HEK293 (cell line): ENCODE data around the gene PRR5.
"Not testable (repeated sequence)": the region's sequence is repeated elsewhere in the genome, so short reads cannot be mapped to it uniquely, and the experiment has no call there.

ENCODE experiments used
- CTCF ChIA-PET: fragments of 350-600 bp; formaldehyde crosslinking; extraction: SDS; loops from one replicate; lab custom pipeline; 2021; ENCODE audit warnings: antibody characterized with exemption; lab: Yijun Ruan, JAX
- POLR2A ChIA-PET: fragments of 300-600 bp; formaldehyde crosslinking; extraction: SDS; loops from one replicate; lab custom pipeline; 2020; ENCODE audit warnings: antibody characterized with exemption, inconsistent platforms; lab: Yijun Ruan, JAX
- H3K27ac ChIP-seq: fragments of 200-500 bp; sonication (Bioruptor generic); 2 replicates; pipeline ENCODE4 v1.5.1; 2014; ENCODE audit warnings: low read depth, low read length, control low read depth, inconsistent platforms; ENCODE audit errors: extremely low read depth
- H3K36me3 ChIP-seq, 2 experiments: fragments of 200-500 bp in 1 of 2; sonication (Bioruptor generic) in 1 of 2; 1 replicate in 1 of 2; 2 replicates in 1 of 2; pipeline ENCODE4 v1.5.1; 2014 to 2017; ENCODE audit warnings: inconsistent platforms in 2 of 2, low read length in 2 of 2; ENCODE audit not compliant: control insufficient read depth in 2 of 2, insufficient read depth in 1 of 2
- H3K4me1 ChIP-seq: fragments of 200-500 bp; sonication (Bioruptor generic); 2 replicates; pipeline ENCODE4 v1.5.1; 2014; ENCODE audit warnings: mild to moderate bottlenecking, low read length, inconsistent platforms; ENCODE audit not compliant: control insufficient read depth, insufficient read depth
- H3K4me3 ChIP-seq: 2 replicates; pipeline ENCODE4 v1.5.1; 2011; ENCODE audit warnings: low read depth, mild to moderate bottlenecking, control low read depth, low read length, moderate library complexity
- H3K9me3 ChIP-seq: fragments of 200-500 bp; sonication (Bioruptor generic); 2 replicates; pipeline ENCODE4 v1.5.1; 2014; ENCODE audit warnings: low read depth, low read length, inconsistent platforms; ENCODE audit not compliant: control insufficient read depth, insufficient read depth
- EGR2 ChIP-seq: fragments of 450-650 bp; formaldehyde crosslinking; IDR thresholded peaks from 2 replicates; pipeline ENCODE4 v1.5.1; 2016; ENCODE audit warnings: low read depth, missing biosample characterization, missing genetic modification characterization
- KLF16 ChIP-seq: fragments of 450-650 bp; formaldehyde crosslinking; IDR thresholded peaks from 2 replicates; pipeline ENCODE4 v1.5.1; 2017; ENCODE audit warnings: missing biosample characterization, missing genetic modification characterization
- PRDM1 ChIP-seq: fragments of 450-650 bp; formaldehyde crosslinking; IDR thresholded peaks from 2 replicates; pipeline ENCODE4; 2016; ENCODE audit warnings: missing biosample characterization, missing genetic modification characterization
- SCRT2 ChIP-seq: fragments of 450-650 bp; formaldehyde crosslinking; IDR thresholded peaks from 2 replicates; pipeline ENCODE4 v1.5.1; 2016; ENCODE audit warnings: missing biosample characterization, missing genetic modification characterization
- WT1 ChIP-seq: fragments of 450-650 bp; formaldehyde crosslinking; IDR thresholded peaks from 2 replicates; pipeline ENCODE4 v1.5.1; 2016; ENCODE audit warnings: missing biosample characterization, missing genetic modification characterization
- ZBTB8A ChIP-seq: fragments of 450-650 bp; formaldehyde crosslinking; IDR thresholded peaks from 2 replicates; pipeline ENCODE4 v1.5.1; 2016; ENCODE audit warnings: missing biosample characterization, missing genetic modification characterization
- ZIC2 ChIP-seq: fragments of 450-650 bp; formaldehyde crosslinking; IDR thresholded peaks from 2 replicates; pipeline ENCODE4 v1.5.1; 2016; ENCODE audit warnings: missing biosample characterization, missing genetic modification characterization
- ZNF10 ChIP-seq: fragments of 450-650 bp; formaldehyde crosslinking; IDR thresholded peaks from 2 replicates; pipeline ENCODE4 v1.5.1; 2017; ENCODE audit warnings: missing biosample characterization, missing genetic modification characterization
- ZNF132 ChIP-seq: fragments of 450-650 bp; formaldehyde crosslinking; IDR thresholded peaks from 2 replicates; pipeline ENCODE4 v1.5.1; 2017; ENCODE audit warnings: missing biosample characterization, missing genetic modification characterization, borderline replicate concordance
- ZNF133 ChIP-seq: fragments of 450-650 bp; formaldehyde crosslinking; IDR thresholded peaks from 2 replicates; pipeline ENCODE4 v1.5.1; 2016; ENCODE audit warnings: missing biosample characterization, missing genetic modification characterization
- ZNF184 ChIP-seq: fragments of 450-650 bp; IDR thresholded peaks from 2 replicates; pipeline ENCODE4 v1.5.1; 2018; ENCODE audit warnings: missing biosample characterization, mild to moderate bottlenecking, missing genetic modification characterization
- ZNF2 ChIP-seq: fragments of 450-650 bp; formaldehyde crosslinking; IDR thresholded peaks from 2 replicates; pipeline ENCODE4 v1.5.1; 2016; ENCODE audit warnings: missing biosample characterization, missing genetic modification characterization
- ZNF214 ChIP-seq: fragments of 450-650 bp; formaldehyde crosslinking; IDR thresholded peaks from 2 replicates; pipeline ENCODE4 v1.5.1; 2017; ENCODE audit warnings: missing biosample characterization, mild to moderate bottlenecking, missing genetic modification characterization, borderline replicate concordance
- ZNF248 ChIP-seq: fragments of 450-650 bp; formaldehyde crosslinking; IDR thresholded peaks from 2 replicates; pipeline ENCODE4 v1.5.1; 2017; ENCODE audit warnings: missing biosample characterization, missing genetic modification characterization
- ZNF266 ChIP-seq: fragments of 450-650 bp; formaldehyde crosslinking; IDR thresholded peaks from 2 replicates; pipeline ENCODE4 v1.5.1; 2016; ENCODE audit warnings: missing biosample characterization, missing genetic modification characterization, low read depth
- ZNF521 ChIP-seq: fragments of 450-650 bp; formaldehyde crosslinking; IDR thresholded peaks from 2 replicates; pipeline ENCODE4 v1.5.1; 2017; ENCODE audit warnings: missing biosample characterization, mild to moderate bottlenecking, missing genetic modification characterization
- ZNF544 ChIP-seq: fragments of 450-650 bp; formaldehyde crosslinking; IDR thresholded peaks from 2 replicates; pipeline ENCODE4 v1.5.0; 2017; ENCODE audit warnings: missing biosample characterization, missing genetic modification characterization
- ZNF621 ChIP-seq: fragments of 450-650 bp; formaldehyde crosslinking; IDR thresholded peaks from 2 replicates; pipeline ENCODE4 v1.5.1; 2017; ENCODE audit warnings: missing biosample characterization, missing genetic modification characterization
- ZNF624 ChIP-seq: fragments of 450-650 bp; formaldehyde crosslinking; IDR thresholded peaks from 2 replicates; pipeline ENCODE4 v1.5.1; 2017; ENCODE audit warnings: missing biosample characterization, missing genetic modification characterization
- ZNF707 ChIP-seq: fragments of 450-650 bp; formaldehyde crosslinking; IDR thresholded peaks from 2 replicates; pipeline ENCODE4 v1.5.1; 2016; ENCODE audit warnings: missing biosample characterization, missing genetic modification characterization
- ZNF792 ChIP-seq: fragments of 450-650 bp; formaldehyde crosslinking; IDR thresholded peaks from 2 replicates; pipeline ENCODE4 v1.5.1; 2016; ENCODE audit warnings: missing biosample characterization, missing genetic modification characterization
- TF ChIP-seq, protein P1 (sequence below): fragments of 450-650 bp; IDR thresholded peaks from 2 replicates; pipeline ENCODE4 v1.5.1; 2018; ENCODE audit warnings: missing biosample characterization, mild to moderate bottlenecking, missing genetic modification characterization
- TF ChIP-seq, protein P2 (sequence below): fragments of 450-650 bp; formaldehyde crosslinking; optimal IDR thresholded peaks from 2 replicates; pipeline ENCODE3; 2016; ENCODE audit warnings: missing biosample characterization, mild to moderate bottlenecking, missing genetic modification characterization
- TF ChIP-seq, protein P3 (sequence below): fragments of 450-650 bp; formaldehyde crosslinking; IDR thresholded peaks from 2 replicates; pipeline ENCODE4 v1.5.1; 2016; ENCODE audit warnings: missing biosample characterization, missing genetic modification characterization
- TF ChIP-seq, protein P4 (sequence below): fragments of 450-650 bp; IDR thresholded peaks from 2 replicates; pipeline ENCODE4 v1.5.1; 2018; ENCODE audit warnings: missing biosample characterization, missing genetic modification characterization

PRR5 gene

DNA sequence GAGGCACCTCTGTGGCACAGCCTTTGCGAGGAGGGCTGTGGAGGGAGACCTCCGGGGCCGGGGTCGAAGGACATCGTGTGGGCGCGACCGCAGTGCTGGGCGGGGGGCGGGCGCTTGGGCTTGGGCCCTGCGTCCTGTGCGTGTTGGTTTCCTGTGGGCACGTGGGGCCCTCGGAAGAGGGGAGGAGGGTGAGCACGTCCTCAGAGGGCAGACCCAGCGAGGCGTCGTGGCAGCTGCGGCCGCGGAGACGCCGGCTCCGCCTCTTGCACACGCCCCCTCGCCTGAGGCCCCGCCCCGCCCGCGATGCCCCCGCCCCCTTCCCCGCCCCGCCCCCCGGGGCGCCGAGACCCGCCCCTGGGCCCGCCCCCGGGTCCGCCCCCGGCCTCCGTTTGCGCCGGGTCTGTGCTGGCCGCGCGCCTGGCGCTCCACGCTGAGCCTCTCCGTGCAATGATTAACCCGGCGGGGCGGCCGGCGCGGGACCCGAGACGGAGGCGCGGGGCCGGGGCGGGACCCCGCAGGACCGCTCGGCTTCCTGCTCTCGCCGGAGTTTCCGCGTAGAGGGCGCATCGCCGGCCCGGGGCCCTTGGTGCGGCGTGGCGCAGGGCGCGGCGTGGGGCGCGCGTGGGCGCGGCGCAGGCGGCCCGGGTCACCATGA is at the start of gene PRR5 (continued):
- TF ChIP-seq, protein P1, sequence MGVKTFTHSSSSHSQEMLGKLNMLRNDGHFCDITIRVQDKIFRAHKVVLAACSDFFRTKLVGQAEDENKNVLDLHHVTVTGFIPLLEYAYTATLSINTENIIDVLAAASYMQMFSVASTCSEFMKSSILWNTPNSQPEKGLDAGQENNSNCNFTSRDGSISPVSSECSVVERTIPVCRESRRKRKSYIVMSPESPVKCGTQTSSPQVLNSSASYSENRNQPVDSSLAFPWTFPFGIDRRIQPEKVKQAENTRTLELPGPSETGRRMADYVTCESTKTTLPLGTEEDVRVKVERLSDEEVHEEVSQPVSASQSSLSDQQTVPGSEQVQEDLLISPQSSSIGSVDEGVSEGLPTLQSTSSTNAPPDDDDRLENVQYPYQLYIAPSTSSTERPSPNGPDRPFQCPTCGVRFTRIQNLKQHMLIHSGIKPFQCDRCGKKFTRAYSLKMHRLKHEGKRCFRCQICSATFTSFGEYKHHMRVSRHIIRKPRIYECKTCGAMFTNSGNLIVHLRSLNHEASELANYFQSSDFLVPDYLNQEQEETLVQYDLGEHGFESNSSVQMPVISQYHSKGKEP (tag by site-specific recombination) = no peak
- TF ChIP-seq ZNF10 (tag by site-specific recombination) = no peak
- TF ChIP-seq ZNF544 = no peak
- no peak for TF ChIP-seq ZIC2
- TF ChIP-seq ZNF624 (tag by site-specific recombination) = no peak
- no peak for TF ChIP-seq SCRT2 (tag by site-specific recombination)
- TF ChIP-seq, protein P2, sequence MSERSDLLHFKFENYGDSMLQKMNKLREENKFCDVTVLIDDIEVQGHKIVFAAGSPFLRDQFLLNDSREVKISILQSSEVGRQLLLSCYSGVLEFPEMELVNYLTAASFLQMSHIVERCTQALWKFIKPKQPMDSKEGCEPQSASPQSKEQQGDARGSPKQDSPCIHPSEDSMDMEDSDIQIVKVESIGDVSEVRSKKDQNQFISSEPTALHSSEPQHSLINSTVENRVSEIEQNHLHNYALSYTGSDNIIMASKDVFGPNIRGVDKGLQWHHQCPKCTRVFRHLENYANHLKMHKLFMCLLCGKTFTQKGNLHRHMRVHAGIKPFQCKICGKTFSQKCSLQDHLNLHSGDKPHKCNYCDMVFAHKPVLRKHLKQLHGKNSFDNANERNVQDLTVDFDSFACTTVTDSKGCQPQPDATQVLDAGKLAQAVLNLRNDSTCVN (tag by site-specific recombination) = peak; percentile 48
- peak; percentile 51; the same call in 1 of the 2 replicates for TF ChIP-seq EGR2
- no peak for TF ChIP-seq ZNF214 (tag by site-specific recombination)
- TF ChIP-seq ZNF2 (tag by site-specific recombination) = no peak
- TF ChIP-seq KLF16 (tag by site-specific recombination) = no peak
- no peak for TF ChIP-seq ZNF133
- TF ChIP-seq ZNF792 (tag by site-specific recombination) = no peak
- TF ChIP-seq ZNF184 (tag by site-specific recombination) = no peak
- TF ChIP-seq, protein P3, sequence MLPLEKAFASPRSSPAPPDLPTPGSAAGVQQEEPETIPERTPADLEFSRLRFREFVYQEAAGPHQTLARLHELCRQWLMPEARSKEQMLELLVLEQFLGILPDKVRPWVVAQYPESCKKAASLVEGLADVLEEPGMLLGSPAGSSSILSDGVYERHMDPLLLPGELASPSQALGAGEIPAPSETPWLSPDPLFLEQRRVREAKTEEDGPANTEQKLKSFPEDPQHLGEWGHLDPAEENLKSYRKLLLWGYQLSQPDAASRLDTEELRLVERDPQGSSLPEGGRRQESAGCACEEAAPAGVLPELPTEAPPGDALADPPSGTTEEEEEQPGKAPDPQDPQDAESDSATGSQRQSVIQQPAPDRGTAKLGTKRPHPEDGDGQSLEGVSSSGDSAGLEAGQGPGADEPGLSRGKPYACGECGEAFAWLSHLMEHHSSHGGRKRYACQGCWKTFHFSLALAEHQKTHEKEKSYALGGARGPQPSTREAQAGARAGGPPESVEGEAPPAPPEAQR = no peak
- no peak for TF ChIP-seq ZNF266 (tag by site-specific recombination)
- TF ChIP-seq ZNF707 (tag by site-specific recombination) = no peak
- TF ChIP-seq ZNF521 (tag by site-specific recombination) = no peak
- no peak for TF ChIP-seq ZNF132 (tag by site-specific recombination)
- no peak for TF ChIP-seq WT1 (tag by site-specific recombination)
- no peak for TF ChIP-seq ZNF621 (tag by site-specific recombination)
- TF ChIP-seq ZBTB8A = peak; percentile 64
- TF ChIP-seq ZNF248 = no peak

DNA sequence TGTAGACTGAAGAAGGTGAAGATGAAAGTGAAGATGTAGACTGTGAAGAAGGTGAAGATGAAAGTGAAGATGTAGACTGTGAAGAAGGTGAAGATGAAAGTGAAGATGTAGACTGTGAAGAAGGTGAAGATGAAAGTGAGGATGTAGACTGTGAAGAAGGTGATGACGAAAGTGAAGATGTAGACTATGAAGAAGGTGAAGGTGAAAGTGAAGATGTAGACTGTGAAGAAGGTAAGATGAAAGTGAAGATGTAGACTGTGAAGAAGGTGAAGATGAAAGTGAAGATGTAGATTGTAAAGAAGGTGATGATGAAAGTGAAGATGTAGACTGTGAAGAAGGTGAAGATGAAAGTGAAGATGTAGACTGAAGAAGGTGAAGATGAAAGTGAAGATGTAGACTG is 49.1 kb upstream of the PRR5 start:
- H3K9me3 ChIP-seq, H3K4me3 ChIP-seq, POLR2A ChIA-PET, H3K27ac ChIP-seq, H3K36me3 ChIP-seq, H3K4me1 ChIP-seq, CTCF ChIA-PET: not testable (repeated sequence)
- peak; percentile 100 for TF ChIP-seq PRDM1 (tag by site-specific recombination)
- TF ChIP-seq, protein P4, sequence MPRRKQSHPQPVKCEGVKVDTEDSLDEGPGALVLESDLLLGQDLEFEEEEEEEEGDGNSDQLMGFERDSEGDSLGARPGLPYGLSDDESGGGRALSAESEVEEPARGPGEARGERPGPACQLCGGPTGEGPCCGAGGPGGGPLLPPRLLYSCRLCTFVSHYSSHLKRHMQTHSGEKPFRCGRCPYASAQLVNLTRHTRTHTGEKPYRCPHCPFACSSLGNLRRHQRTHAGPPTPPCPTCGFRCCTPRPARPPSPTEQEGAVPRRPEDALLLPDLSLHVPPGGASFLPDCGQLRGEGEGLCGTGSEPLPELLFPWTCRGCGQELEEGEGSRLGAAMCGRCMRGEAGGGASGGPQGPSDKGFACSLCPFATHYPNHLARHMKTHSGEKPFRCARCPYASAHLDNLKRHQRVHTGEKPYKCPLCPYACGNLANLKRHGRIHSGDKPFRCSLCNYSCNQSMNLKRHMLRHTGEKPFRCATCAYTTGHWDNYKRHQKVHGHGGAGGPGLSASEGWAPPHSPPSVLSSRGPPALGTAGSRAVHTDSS (tag by site-specific recombination) = peak; percentile 44; the same call in 1 of the 2 replicates
